Upper lobe of left lung (tissue), 6 donors: ENCODE data around the gene VWA5B2. TPM values are rescaled to one million over a fixed set of nuclear protein-coding genes. Genes with fewer than 3 reads are reported as not detected.
A peak's percentile ranks its signal among the peaks of the same experiment; 100 is the strongest.
"Not testable (repeated sequence)": the region's sequence is repeated elsewhere in the genome, so short reads cannot be mapped to it uniquely, and the experiment has no call there.

Source experiments
- ATAC-seq, 2 donors: fragments of 200-7000 bp; cut with Tn5 transposase; one replicate each; pipeline ENCODE4 v1.9.1; 2022; ENCODE audit warnings: mild to moderate bottlenecking in 2 of 2, moderate library complexity in 2 of 2; ENCODE audit not compliant: low FRiP score in 2 of 2
- DNase-seq, 2 donors: peaks; one replicate each; pipeline ENCODE4 v3.0.0-alpha.2; 2019 to 2020
- H3K27ac ChIP-seq, 4 donors: fragments of 200-600 bp; sonication (generic); one replicate each; pipeline ENCODE4 v1.5.1; 2016 to 2019
- H3K27me3 ChIP-seq, 4 donors: fragments of 200-600 bp; sonication (generic); one replicate each; pipeline ENCODE4 v1.5.1; 2017 to 2019
- H3K36me3 ChIP-seq, 4 donors: fragments of 200-600 bp; sonication (generic); one replicate each; pipeline ENCODE4 v1.5.1; 2016 to 2019
- H3K4me1 ChIP-seq, 4 donors: fragments of 200-600 bp; sonication (generic); one replicate each; pipeline ENCODE4 v1.5.1; 2018 to 2019
- H3K4me3 ChIP-seq, 4 donors: fragments of 200-600 bp; sonication (generic); one replicate each; pipeline ENCODE4 v1.5.1; 2017 to 2019; ENCODE audit warnings: mild to moderate bottlenecking in 2 of 4, moderate library complexity in 1 of 4
- H3K9me3 ChIP-seq, 4 donors: fragments of 200-600 bp; sonication (generic); one replicate each; pipeline ENCODE4 v1.5.1; 2018 to 2019
- CTCF ChIP-seq, 6 experiments: fragments of 450-650 bp in 4 of 6; fragments of 200-600 bp in 2 of 6; sonication (generic) in 2 of 6; IDR thresholded peaks; one replicate each; pipeline ENCODE4 v1.5.1; 2016 to 2019; ENCODE audit warnings: antibody characterized with exemption in 6 of 6
- EP300 ChIP-seq, 4 donors: sonication (generic); formaldehyde crosslinking; IDR thresholded peaks; one replicate each; pipeline ENCODE4 v1.5.1; 2017; ENCODE audit warnings: antibody characterized with exemption in 4 of 4, control low read depth in 2 of 4
- POLR2A ChIP-seq, 4 donors: fragments of 450-650 bp; IDR thresholded peaks; one replicate each; pipeline ENCODE4 v1.5.1; 2016 to 2017; ENCODE audit warnings: antibody characterized with exemption in 4 of 4, mild to moderate bottlenecking in 2 of 4
- POLR2AphosphoS5 ChIP-seq, 2 donors: sonication (generic); formaldehyde crosslinking; IDR thresholded peaks; one replicate each; pipeline ENCODE4 v1.5.1; 2017; ENCODE audit warnings: antibody characterized with exemption in 2 of 2
- WGBS, 2 donors: methylation state at CpG; one replicate each; pipeline ENCODE4 v1.1.5; 2017 to 2018; 5-methylcytosine and 5-hydroxymethylcytosine counted together
- total RNA-seq, 6 donors: library from RNA; depleted of rRNA in 4 of 6; stranded (reverse); fragments of >200 nt in 4 of 6; gene quantifications; one replicate each; pipeline versions ENCODE4 v1.1.0 to v1.2.1, GENCODE V29; 2016 to 2021
- donor health status: DM: no; HTN: no; CAD: no; lungs with moderate emphysema.
- donor health status: DM: no; HTN: yes; CAD: no; lungs with severe emphysema.

VWA5B2 gene
- total RNA-seq, 6 donors from 2014 or later: 0.17 to 1.2 (median 0.51) TPM; not detected in 1

- no peaks in the 10 kb centered on the region for H3K9me3 ChIP-seq
- ATAC-seq: peak; percentile 19 to 84
Measured at GRCh38 chr3:184261270-184261853, 32.0 kb downstream of the VWA5B2 start, which contains the start of gene CAMK2N2. Gene CAMK2N2, minus strand, starts transcription at chr3:184261553. Its CDS starts 268 bp downstream, at chr3:184261285.

GRCh38 chr3:184261854-184262763 lies 32.7 kb downstream of the VWA5B2 start:
- WGBS, 2 donors: 4 to 6% methylated on average over 36 to 56 of the region's 66 CpGs
- Histone ChIP-seq H3K27ac (no peak overlapping the region), H3K4me1 (peaks cover 30 to 35% (median 32%) of the 10 kb centered on the region in 4 donors), H3K36me3 (peaks cover 0 to 3% (median 0%) of the 10 kb centered on the region in 4 donors), H3K9me3 (no peaks in the 10 kb centered on the region), H3K4me3 (peak overlapping the region; percentile 5 to 62 (median 52)), H3K27me3 (peaks cover 0 to 32% (median 16%) of the 10 kb centered on the region in 4 donors)
- no peak for TF ChIP-seq EP300 (IDR thresholded peaks at IDR 0.05)
- no peak for TF ChIP-seq POLR2AphosphoS5 (IDR thresholded peaks at IDR 0.05)
- TF ChIP-seq CTCF (IDR thresholded peaks at IDR 0.05): no peak
- no peak for TF ChIP-seq POLR2A (IDR thresholded peaks at IDR 0.05)
- DNase-seq (peak in 1 of 2 donors; percentile 84), ATAC-seq (peak; percentile 2 to 12)

More at GRCh38 chr3:184261270-184261853, 32.0 kb downstream of the VWA5B2 start, which contains the start of gene CAMK2N2:
- no peak for TF ChIP-seq EP300 (IDR thresholded peaks at IDR 0.05)
- no peak for TF ChIP-seq CTCF (IDR thresholded peaks at IDR 0.05)
- no peak for TF ChIP-seq POLR2A (IDR thresholded peaks at IDR 0.05)
- no peak for TF ChIP-seq POLR2AphosphoS5 (IDR thresholded peaks at IDR 0.05)
- peak within 1 kb of the TSS; percentile 5 to 62 (median 52) for H3K4me3 ChIP-seq
- H3K36me3 ChIP-seq: peaks cover 0 to 3% (median 0%) of the 10 kb centered on the region in 4 donors
- peaks cover 0 to 32% (median 16%) of the 10 kb centered on the region in 4 donors for H3K27me3 ChIP-seq
- H3K27ac ChIP-seq: no peak within 1 kb of the TSS
- peaks cover 30 to 35% (median 32%) of the 10 kb centered on the region in 4 donors for H3K4me1 ChIP-seq
- 0 to 10% methylated on average over 2 to 7 of the region's 67 CpGs for WGBS, 2 donors
- peak; percentile 58 to 92 for DNase-seq

GRCh38 chr3:184262764-184263179 lies 33.4 kb downstream of the VWA5B2 start:
- no peak for TF ChIP-seq CTCF (IDR thresholded peaks at IDR 0.05)
- TF ChIP-seq POLR2AphosphoS5 (IDR thresholded peaks at IDR 0.05): no peak
- no peak for TF ChIP-seq EP300 (IDR thresholded peaks at IDR 0.05)
- no peak for TF ChIP-seq POLR2A (IDR thresholded peaks at IDR 0.05)
- peak overlapping the region in 2 of 4 donors; percentile 55 to 62 for H3K4me3 ChIP-seq
- no peak for ATAC-seq

GRCh38 chr3:184267249-184267648 lies 37.9 kb downstream of the VWA5B2 start:
- not testable (repeated sequence) for H3K9me3 ChIP-seq, H3K36me3 ChIP-seq, H3K4me3 ChIP-seq, H3K27me3 ChIP-seq, H3K27ac ChIP-seq, ATAC-seq, DNase-seq, H3K4me1 ChIP-seq
- 84 to 89% methylated on average over 1 of the region's 1 CpG for WGBS, 2 donors

More at GRCh38 chr3:184262764-184263179, 33.4 kb downstream of the VWA5B2 start:
- H3K4me1 ChIP-seq: peaks cover 30 to 35% (median 32%) of the 10 kb centered on the region in 4 donors
- H3K27me3 ChIP-seq: peaks cover 0 to 32% (median 16%) of the 10 kb centered on the region in 4 donors
- DNase-seq: no peak
- H3K36me3 ChIP-seq: peaks cover 0 to 3% (median 0%) of the 10 kb centered on the region in 4 donors
- WGBS, 2 donors: 15 to 25% methylated on average over 11 to 15 of the region's 15 CpGs
- no peaks in the 10 kb centered on the region for H3K9me3 ChIP-seq
- H3K27ac ChIP-seq: no peak overlapping the region

- no peaks in the 10 kb centered on the region for H3K9me3 ChIP-seq
- peaks cover 0 to 8% (median 1%) of the 10 kb centered on the region in 4 donors for H3K4me1 ChIP-seq
- 27 to 53% methylated on average over 1 of the region's 1 CpG for WGBS, 2 donors
- TF ChIP-seq CTCF (IDR thresholded peaks at IDR 0.05) (no peak), POLR2A (IDR thresholded peaks at IDR 0.05) (no peak), EP300 (IDR thresholded peaks at IDR 0.05) (no peak), POLR2AphosphoS5 (IDR thresholded peaks at IDR 0.05) (no peak)
- DNase-seq (no peak), ATAC-seq (no peak)
- H3K36me3 ChIP-seq: no peaks in the 10 kb centered on the region
- H3K27me3 ChIP-seq: peaks cover 0 to 21% (median 11%) of the 10 kb centered on the region in 4 donors
- H3K27ac ChIP-seq: no peak overlapping the region
- no peak overlapping the region for H3K4me3 ChIP-seq
Measured at GRCh38 chr3:184272269-184272668, 42.9 kb downstream of the VWA5B2 start.
